Bronchus fibroblast of lung (primary cell): Measurements from ENCODE around the gene CIT. TPM values are rescaled to one million over a fixed set of nuclear protein-coding genes. Genes with fewer than 3 reads are reported as not detected.

Experiments
- total RNA-seq: library from RNA; depleted of rRNA; stranded (reverse); fragments of >200 nt; gene quantifications from 2 replicates; pipeline ENCODE4 v1.2.3, GENCODE V29; 2015

The CIT gene
- total RNA-seq = 30.3 and 34.6 TPM in 2 replicates

GRCh38 chr12:119876761-119877638 lies at the start of gene CIT:
Gene CIT, minus strand, starts transcription at chr12:119877320. Its CDS starts 1,152 bp downstream, at chr12:119876168.

GRCh38 chr12:119667577-119668323 lies 209.4 kb downstream of the CIT start, which contains the start of gene PRKAB1:
Gene PRKAB1, plus strand, starts transcription at chr12:119668133. Its CDS starts 112 bp downstream, at chr12:119668245.

Other genes starting within 250 kb of the CIT start
- 11.8 and 12.2 TPM in 2 replicates for gene PRKAB1, start 209.2 kb downstream of the CIT start, total RNA-seq
- gene BICDL1, start 111.9 kb upstream of the CIT start, total RNA-seq = under 0.01 TPM in 1 of 2 replicates, not detected in the other
- gene RAB35, start 239.4 kb upstream of the CIT start, total RNA-seq = 33.6 and 35.2 TPM in 2 replicates